Measurements from ENCODE around the gene TBRG1.
A peak's percentile ranks its signal among the peaks of the same experiment; 100 is the strongest.

TBRG1 gene

GRCh38 chr11:124661553-124661952 lies 38.9 kb downstream of the TBRG1 start:
- no peak for DNase-seq (ENCODE audit: low spot score)

- no peak for DNase-seq (ENCODE audit: low spot score)
Measured at GRCh38 chr11:124662106-124662505, 39.4 kb downstream of the TBRG1 start.

- no peak for DNase-seq (ENCODE audit: low spot score)
Measured at GRCh38 chr11:124663861-124664260, 41.2 kb downstream of the TBRG1 start.

- DNase-seq (ENCODE audit: low spot score) = no peak
Measured at GRCh38 chr11:124667601-124668000, 44.9 kb downstream of the TBRG1 start.

GRCh38 chr11:124669193-124669592 lies 46.5 kb downstream of the TBRG1 start:
- peak; percentile 61 for DNase-seq (ENCODE audit: low spot score)

GRCh38 chr11:124670732-124671131 lies 48.1 kb downstream of the TBRG1 start:
- no peak for DNase-seq (ENCODE audit: low spot score)

GRCh38 chr11:124672536-124673215 lies 50.0 kb downstream of the TBRG1 start:
- DNase-seq (ENCODE audit: low spot score) = no peak

- peak; percentile 83 for DNase-seq (ENCODE audit: low spot score)
Measured at GRCh38 chr11:124673333-124674167, 50.9 kb downstream of the TBRG1 start, which contains the start of the genes SIAE and SPA17. TSS of gene SIAE (minus strand) at chr11:124673739. CDS start at chr11:124673708, 31 bp downstream. TSS of gene SPA17 (plus strand) at chr11:124673904. CDS start at chr11:124675265, 1,361 bp downstream.

GRCh38 chr11:124674168-124674517 lies 51.5 kb downstream of the TBRG1 start:
- no peak for DNase-seq (ENCODE audit: low spot score)

- no peak for DNase-seq (ENCODE audit: low spot score)
Measured at GRCh38 chr11:124674571-124674970, 51.9 kb downstream of the TBRG1 start.

- DNase-seq (ENCODE audit: low spot score) = no peak
Measured at GRCh38 chr11:124676386-124676785, 53.7 kb downstream of the TBRG1 start.

GRCh38 chr11:124678416-124678815 lies 55.8 kb downstream of the TBRG1 start:
- DNase-seq (ENCODE audit: low spot score) = no peak

- DNase-seq (ENCODE audit: low spot score) = no peak
Measured at GRCh38 chr11:124681421-124681820, 58.8 kb downstream of the TBRG1 start.

GRCh38 chr11:124682443-124682842 lies 59.8 kb downstream of the TBRG1 start:
- DNase-seq (ENCODE audit: low spot score) = no peak
